Measurements from ENCODE around the gene TTLL9.

TTLL9 gene

GRCh38 chr20:31862506-31862905 lies 7.9 kb upstream of the TTLL9 start:
- Histone ChIP-seq H3K4me3 (ENCODE audit: low read depth, low read length) (no peak overlapping the region), H3K36me3 (no peaks in the 10 kb centered on the region), H3K9me3 (no peaks in the 10 kb centered on the region), H3K27me3 (peaks cover 18% of the 10 kb centered on the region), H3K4me1 (peaks cover 6% of the 10 kb centered on the region)
- TF ChIP-seq, protein P1, sequence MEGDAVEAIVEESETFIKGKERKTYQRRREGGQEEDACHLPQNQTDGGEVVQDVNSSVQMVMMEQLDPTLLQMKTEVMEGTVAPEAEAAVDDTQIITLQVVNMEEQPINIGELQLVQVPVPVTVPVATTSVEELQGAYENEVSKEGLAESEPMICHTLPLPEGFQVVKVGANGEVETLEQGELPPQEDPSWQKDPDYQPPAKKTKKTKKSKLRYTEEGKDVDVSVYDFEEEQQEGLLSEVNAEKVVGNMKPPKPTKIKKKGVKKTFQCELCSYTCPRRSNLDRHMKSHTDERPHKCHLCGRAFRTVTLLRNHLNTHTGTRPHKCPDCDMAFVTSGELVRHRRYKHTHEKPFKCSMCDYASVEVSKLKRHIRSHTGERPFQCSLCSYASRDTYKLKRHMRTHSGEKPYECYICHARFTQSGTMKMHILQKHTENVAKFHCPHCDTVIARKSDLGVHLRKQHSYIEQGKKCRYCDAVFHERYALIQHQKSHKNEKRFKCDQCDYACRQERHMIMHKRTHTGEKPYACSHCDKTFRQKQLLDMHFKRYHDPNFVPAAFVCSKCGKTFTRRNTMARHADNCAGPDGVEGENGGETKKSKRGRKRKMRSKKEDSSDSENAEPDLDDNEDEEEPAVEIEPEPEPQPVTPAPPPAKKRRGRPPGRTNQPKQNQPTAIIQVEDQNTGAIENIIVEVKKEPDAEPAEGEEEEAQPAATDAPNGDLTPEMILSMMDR (IDR thresholded peaks at IDR 0.05; ENCODE audit: low read depth, low read length) = no peak
- DNase-seq = no peak

- Histone ChIP-seq H3K36me3 (no peaks in the 10 kb centered on the region), H3K9me3 (no peaks in the 10 kb centered on the region), H3K4me3 (ENCODE audit: low read depth, low read length) (no peak overlapping the region), H3K4me1 (peaks cover 6% of the 10 kb centered on the region), H3K27me3 (peaks cover 16% of the 10 kb centered on the region)
- TF ChIP-seq, protein P1 (IDR thresholded peaks at IDR 0.05; ENCODE audit: low read depth, low read length) = no peak
- no peak for DNase-seq
These were observed 6.9 kb upstream of the TTLL9 start for GRCh38 chr20:31863296-31864085.

DNA sequence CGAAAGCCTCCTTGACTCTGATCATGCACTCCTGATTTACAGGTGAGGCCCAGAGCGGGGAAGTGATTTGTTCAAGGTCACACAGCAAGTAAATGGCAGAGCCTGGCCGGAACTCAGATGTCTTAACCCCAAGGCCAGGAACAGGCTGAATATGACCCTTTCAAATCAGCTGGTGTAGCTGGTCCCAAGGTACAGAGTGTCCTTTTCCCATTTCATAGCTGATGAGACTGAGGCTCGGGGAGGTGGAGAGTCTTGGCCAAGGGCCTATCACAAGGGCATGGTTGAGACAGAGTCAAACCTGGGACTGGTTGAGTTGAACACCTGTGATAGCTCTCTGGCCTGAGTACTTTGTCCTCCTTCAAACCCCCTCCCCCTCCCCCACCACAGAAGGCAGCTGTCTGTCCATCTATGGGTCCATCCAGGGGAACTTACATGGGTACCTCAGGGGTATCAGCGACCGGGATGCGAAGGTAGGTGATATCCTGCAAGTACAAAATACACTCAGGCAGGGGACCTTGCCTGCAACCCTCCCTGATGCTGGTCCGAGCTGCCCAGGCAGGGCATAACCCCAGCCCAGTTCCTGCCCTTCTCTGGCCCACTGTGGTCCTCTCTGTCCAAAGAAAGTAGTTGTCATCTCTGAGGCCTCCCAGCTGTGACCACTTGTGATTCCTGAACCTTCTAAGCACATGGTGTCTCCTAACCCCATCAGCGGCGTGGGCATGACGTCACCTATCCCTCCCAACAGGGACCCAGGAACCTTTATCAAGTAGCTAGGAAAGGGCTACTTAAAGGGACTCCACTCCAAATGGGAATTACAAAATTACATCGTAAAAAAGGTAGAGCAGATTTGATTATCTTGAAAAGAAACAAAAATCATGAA lies 5.7 kb upstream of the TTLL9 start:
- no peak for DNase-seq
- no peaks in the 10 kb centered on the region for H3K36me3 ChIP-seq
- H3K9me3 ChIP-seq = no peaks in the 10 kb centered on the region
- peaks cover 19% of the 10 kb centered on the region for H3K27me3 ChIP-seq
- H3K4me3 ChIP-seq (ENCODE audit: low read depth, low read length) = no peak overlapping the region
- peaks cover 6% of the 10 kb centered on the region for H3K4me1 ChIP-seq
- TF ChIP-seq, protein P1 (IDR thresholded peaks at IDR 0.05; ENCODE audit: low read depth, low read length) = no peak

DNA sequence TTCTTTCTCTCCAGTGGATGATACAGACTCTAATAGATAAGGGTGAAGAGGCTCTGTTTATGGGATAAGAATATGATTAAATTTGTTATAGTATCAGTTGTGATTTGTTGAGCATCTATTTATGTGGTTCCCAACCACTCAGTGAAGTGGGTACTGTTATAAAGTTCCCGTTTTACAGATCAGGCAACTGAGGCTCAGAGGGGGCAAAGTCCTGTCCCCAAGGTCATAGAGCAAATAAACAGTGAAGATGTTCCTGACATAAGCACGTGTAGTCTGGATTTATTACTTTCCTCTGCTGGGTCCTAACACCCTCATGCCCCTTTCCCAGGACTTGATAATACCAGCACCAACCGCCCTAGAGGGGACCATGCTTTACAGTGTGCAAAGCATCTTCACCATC lies 4.2 kb upstream of the TTLL9 start:
- TF ChIP-seq, protein P1 (IDR thresholded peaks at IDR 0.05; ENCODE audit: low read depth, low read length) = no peak
- no peaks in the 10 kb centered on the region for H3K9me3 ChIP-seq

GRCh38 chr20:31868853-31869672 lies 1.4 kb upstream of the TTLL9 start:
- H3K9me3 ChIP-seq = no peaks in the 10 kb centered on the region
- no peak overlapping the region for H3K4me3 ChIP-seq (ENCODE audit: low read depth, low read length)
- no peaks in the 10 kb centered on the region for H3K36me3 ChIP-seq
- DNase-seq = no peak
- H3K27me3 ChIP-seq = peaks cover 31% of the 10 kb centered on the region
- no peaks in the 10 kb centered on the region for H3K4me1 ChIP-seq
- TF ChIP-seq, protein P1 (IDR thresholded peaks at IDR 0.05; ENCODE audit: low read depth, low read length) = no peak

More for the DNA sequence above, 4.2 kb upstream of the TTLL9 start:
- Histone ChIP-seq H3K27me3 (peaks cover 22% of the 10 kb centered on the region), H3K36me3 (no peaks in the 10 kb centered on the region), H3K4me1 (no peaks in the 10 kb centered on the region), H3K4me3 (ENCODE audit: low read depth, low read length) (no peak overlapping the region)
- DNase-seq = no peak

Measured in BE2C (cell line).